Putamen (tissue), 1 donor: Measurements from ENCODE around the gene WNK2.
"Not testable (repeated sequence)": the region's sequence is repeated elsewhere in the genome, so short reads cannot be mapped to it uniquely, and the experiment has no call there.

Experiments
- DNase-seq: peaks from one replicate; pipeline ENCODE4 v3.0.0-alpha.2; 2016; ENCODE audit warnings: low spot score

WNK2 gene

DNA sequence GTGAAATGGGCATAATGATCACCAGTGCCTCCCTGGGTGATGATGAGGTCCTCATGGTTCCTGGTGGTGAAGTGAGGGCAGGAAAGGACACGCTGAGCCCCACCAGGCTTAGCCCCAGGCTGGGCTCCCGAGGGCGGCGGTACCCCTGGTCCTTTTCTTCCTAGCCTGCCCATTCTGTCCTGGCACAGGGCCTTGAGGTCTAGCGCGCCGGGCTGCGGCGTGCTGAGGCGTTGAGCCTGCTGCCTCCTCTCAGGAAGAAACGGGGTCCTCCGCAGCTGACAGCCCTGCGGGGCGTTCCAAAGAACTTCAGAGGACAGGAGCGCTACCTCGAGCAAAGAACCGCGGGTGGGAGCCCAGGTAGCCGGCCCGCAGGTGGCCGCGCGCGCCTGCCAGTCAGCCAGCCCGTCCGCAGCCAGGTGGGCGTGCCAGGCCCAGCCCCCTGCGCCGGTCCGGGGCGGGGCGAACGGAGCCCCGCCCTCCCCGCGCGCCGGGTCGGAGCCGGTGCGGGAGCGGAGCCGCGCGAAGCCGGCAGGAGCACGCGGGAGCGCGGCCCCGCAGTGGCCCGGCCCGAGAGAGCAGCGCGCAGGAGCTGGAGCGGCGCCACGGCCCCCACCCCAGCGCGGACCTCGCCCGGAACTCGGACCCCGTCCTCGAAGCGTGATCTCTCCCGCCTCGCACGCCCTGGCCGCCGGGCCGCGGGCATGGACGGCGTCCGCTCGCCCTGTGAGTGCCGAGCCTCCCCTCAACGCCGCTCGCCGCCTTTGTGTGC, at the start of gene WNK2:
TSS of gene WNK2 (plus strand) at position 477 of the 769 bp plus-strand sequence. CDS start 791 bp downstream, outside the sequence.
- DNase-seq = peak; percentile 50

DNA sequence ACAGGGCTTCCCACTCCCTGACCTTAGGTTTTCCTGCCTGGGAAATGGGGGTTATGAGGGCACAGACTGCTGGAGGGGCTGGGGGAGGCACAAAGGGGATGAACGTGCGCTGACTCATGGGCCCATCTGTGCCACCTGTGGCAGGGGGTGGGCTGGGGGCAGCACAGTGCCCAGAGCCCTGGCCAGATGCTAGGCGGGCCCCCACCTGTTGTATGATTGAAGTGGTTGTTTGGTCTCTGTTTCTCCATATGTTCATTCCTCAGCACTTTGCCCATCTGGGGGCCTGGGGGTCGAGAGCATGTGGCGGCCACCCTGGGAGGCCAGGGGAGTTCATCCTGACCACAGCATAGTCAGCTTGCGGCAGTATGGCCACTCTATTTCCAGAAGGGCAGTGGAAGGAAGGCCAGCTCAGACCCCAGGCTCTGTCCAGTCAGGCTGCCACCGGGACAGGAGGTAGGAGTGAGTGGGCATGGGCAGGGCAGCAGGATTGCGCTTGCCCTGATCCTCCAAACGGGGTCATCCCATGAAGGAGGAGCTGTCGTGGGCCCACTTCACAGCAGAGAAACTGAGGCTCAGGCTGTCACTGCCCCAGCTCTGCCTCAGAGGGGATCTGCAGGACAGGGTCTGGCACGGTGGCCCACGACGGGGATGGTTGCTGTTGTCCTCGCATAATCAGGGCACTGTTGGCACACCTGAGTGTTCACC, 49.0 kb upstream of the WNK2 start:
- DNase-seq = no peak

DNA sequence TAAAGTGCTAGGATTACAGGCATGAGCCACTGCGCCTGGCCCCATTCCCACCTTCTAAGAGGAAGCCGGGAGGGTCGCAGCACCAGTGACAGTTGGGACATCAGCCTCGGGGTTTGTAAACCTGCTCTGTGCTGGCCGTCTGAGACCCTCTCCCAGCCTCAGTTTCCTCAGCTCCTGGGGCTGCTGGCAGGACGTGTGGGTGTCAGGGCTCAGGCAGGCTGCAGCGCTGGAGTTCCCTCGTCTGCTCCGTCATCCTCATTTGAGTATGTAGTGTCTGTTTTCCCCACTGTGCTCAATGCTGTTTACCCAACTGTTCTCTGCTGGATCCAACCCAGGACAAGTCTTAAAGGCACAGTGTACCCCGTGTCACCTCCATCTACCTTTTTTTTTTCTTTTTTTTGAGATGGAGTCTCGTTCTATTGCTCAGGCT, 47.9 kb upstream of the WNK2 start:
- no peak for DNase-seq

DNA sequence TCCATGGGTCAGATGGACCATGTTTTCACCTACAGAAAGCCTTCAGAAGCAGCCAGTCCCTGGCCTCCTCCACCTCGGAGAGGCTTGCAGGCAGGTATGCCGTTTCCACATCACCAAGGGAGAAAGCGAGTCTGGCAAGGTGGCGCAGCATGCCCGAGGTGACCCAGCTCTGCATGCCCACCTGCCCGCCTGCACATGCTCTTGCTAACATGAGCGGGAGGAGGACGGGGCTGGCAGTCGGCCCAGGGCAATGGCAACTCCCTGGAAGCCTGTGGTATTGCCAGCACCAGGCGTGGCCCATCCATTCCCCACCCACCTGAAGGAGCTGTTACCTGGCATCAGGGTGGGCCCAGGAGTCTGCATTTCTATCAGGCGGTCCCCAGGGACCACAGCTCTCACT, 46.6 kb upstream of the WNK2 start:
- no peak for DNase-seq

DNA sequence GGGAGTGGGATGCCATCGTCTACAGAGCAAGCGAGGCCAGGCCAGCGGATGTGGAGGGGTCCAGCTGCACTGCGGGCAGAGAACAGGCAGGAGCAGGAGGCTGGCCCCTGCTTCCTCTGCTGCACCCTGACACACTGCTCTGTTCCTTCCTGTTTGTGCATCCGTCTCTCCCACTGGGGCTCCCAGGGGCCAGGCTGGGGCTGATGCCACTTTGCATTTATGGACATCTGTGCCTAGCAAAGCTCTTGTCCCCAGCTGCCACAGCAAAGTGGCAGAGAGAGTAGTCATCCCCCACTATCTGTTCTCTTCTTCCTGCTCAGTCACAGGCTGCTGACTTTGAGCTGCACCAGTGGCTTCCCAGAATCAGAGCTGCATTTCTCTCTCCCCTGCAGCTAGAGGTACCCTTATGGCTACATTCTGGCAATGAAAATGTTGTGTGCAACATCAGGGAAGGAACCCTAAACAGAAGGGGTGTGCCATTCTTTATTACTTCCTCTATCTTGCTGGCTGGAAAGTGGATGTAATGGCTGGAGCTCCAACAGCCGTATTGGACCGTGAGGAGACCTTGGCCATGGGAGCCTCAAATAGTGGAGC, 45.7 kb upstream of the WNK2 start:
- DNase-seq = no peak

- DNase-seq = no peak
Observed at GRCh38 chr9:93139365-93140182, 44.4 kb upstream of the WNK2 start.

GRCh38 chr9:93141771-93142483, 42.0 kb upstream of the WNK2 start:
- DNase-seq = no peak

DNA sequence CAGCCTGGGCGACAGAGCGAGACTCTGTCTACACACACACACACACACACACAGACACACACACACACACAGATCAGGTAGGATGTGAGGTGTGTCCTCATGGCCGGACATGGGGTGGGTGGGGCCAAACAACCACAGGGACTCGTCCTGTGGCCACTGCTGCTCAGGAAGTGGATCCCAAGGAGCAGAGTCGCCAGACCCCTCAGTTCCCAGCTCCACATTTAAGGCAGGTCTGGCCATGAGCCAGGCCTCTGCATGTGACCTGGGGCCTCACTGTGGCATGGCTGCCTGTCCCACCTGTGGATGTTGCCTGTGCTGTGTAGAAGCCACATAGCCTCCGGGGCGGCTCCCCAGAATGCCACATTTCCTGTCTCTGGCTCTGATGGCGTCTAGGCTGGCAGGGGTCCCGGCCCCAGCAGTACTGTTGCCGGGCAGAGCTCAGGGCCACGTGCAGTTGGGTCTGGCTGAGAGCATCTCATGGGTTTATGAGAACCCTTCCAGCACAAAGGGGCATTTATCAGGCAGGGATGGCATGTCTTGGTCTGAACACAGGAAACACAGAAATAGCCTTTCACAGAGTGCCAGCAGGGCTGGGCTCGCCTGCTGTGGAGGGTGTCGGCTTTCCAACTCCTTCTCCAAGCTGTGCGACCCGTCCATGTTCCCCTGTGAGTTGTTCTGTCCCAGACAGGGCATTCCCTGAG, 40.0 kb upstream of the WNK2 start:
- DNase-seq = peak; percentile 97

GRCh38 chr9:93146696-93147095, 37.2 kb upstream of the WNK2 start:
- not testable (repeated sequence) for DNase-seq

DNA sequence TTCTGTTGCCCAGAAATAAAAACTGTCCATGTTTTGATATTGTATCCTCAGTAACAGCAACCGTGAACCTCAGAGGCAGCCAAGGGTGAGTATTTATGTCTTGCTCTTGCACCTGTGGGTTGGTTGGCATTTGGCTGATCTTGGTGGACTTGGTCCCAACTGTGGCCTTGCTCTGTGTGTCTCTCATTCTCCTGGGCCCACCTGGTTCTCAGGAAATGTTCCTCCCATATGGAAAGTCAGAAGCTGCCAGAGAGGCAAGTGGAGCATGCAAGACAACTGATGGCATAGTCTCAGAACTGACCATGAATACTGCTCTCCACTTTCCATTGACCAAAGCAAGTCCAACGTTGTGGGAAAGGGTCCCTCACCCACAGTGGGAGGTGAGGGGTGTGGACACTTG, 36.3 kb upstream of the WNK2 start:
- no peak for DNase-seq

DNA sequence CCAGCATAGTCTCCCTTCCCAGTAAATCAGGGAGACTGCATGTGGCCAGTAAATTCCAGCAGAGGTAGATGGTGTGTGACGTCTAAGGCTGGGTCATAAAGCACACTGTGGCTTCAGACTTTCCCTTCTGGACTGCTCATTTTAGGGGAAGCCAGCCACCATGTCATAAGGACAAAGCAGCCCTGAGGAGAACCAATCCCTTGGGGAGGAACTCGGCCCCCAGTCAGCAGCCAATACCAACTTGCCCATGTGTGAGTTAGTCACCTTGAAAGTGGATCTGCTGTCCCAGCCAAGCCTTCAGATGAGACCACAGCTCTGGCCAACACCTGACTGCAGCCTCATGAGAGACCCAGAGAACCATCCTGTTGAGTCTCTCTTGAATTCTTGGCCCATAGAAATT, 35.2 kb upstream of the WNK2 start:
- DNase-seq = no peak

- no peak for DNase-seq
Observed at GRCh38 chr9:93149361-93149760, 34.6 kb upstream of the WNK2 start.

- DNase-seq = no peak
Observed at GRCh38 chr9:93151097-93151784, 32.7 kb upstream of the WNK2 start.

- DNase-seq = no peak
Observed at GRCh38 chr9:93154293-93154903, 29.5 kb upstream of the WNK2 start.

- peak; percentile 79 for DNase-seq
Observed at GRCh38 chr9:93155716-93156474, 28.0 kb upstream of the WNK2 start.

GRCh38 chr9:93156475-93157008, 27.4 kb upstream of the WNK2 start:
- DNase-seq = no peak

GRCh38 chr9:93159601-93160471, 24.1 kb upstream of the WNK2 start:
- peak; percentile 55 for DNase-seq
